ENCODE results near the gene CIZ1.
"Not testable (repeated sequence)": the region's sequence is repeated elsewhere in the genome, so short reads cannot be mapped to it uniquely, and the experiment has no call there.

CIZ1 gene

DNA sequence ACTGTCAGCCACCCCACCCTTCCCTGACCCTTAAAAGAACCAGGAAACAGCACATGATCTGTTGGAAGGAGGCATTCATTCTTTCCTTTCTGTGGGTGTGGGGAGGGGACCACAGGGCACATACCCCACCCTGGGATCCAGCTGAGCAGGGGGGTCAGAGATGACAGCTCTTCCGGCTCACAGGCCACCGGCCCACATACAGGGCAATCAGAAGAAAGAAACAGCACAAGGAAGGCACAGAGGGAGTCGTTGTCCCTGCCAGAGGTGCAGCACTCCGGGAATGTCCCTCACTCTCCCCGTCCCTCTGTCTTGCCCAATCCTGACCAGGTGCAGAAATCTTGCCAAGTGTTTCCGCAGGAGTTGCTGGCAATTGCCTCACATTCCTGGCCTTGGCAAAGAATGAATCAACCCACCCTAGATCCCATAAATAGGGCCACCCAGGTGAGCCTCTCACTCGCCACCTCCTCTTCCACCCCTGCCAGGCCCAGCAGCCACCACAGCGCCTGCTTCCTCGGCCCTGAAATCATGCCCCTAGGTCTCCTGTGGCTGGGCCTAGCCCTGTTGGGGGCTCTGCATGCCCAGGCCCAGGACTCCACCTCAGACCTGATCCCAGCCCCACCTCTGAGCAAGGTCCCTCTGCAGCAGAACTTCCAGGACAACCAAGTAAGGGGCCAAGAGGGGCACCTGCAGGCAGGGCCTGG is 42.2 kb downstream of the CIZ1 start, which contains the start of gene LCN2:
Gene LCN2 (plus strand): TSS at position 453 of the 701 bp plus-strand sequence. CDS start 73 bp downstream, at position 526.
- in situ Hi-C loops (cut with MboI; ENCODE audit: low sequenced_read_pairs), result no loop called here

DNA sequence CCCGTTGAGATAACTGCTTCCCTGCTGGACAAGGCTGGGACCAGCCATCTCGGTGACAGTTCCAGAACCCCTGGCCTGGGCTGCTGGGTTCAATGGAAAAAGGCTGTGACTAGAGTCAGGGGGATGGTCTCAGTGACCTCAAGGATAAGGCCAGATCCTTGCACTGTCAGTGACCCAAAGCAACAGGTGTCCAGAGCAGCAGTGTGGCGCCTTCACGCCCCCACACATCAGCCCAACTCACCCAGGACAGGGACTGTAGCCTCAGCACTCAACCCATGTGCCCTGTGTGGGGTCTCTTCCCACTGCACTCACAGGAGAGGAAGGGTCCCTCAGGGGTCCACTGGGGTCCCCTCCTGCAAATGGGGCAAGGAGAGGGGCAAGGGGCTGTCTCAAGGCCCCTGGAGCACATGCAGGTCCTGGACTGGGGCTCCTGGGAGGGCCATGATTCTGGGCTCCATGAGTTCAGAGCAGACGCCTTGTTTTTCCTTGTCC is 42.8 kb downstream of the CIZ1 start:
- in situ Hi-C loops (cut with MboI; ENCODE audit: low sequenced_read_pairs), result no loop called here

DNA sequence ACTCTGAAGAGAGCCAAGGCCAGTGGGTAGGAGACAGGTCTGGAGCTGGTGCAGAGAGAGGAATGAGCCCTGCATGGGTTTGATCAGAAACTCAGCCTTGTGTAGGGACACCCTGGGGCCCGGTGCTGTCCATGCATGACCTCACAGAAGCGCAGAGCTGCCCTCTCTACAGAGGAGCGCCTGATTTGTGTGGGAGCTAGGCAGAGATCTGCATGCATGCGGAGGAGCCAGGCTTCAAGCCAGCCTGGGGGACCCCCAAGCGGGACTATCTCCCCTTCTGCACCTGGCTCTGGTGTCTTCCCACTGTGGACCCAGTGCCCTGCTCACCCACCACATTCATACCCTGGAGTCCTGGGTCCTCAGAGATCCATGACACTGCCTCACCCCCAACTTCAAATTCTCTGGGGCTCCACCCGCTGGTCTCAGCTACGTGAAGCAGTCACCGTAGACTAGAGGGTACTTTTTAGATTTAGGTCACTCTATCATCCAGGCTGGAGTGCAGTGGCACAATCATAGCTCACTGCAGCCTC is 44.7 kb downstream of the CIZ1 start:
- in situ Hi-C loops (cut with MboI; ENCODE audit: low sequenced_read_pairs), result no loop called here

DNA sequence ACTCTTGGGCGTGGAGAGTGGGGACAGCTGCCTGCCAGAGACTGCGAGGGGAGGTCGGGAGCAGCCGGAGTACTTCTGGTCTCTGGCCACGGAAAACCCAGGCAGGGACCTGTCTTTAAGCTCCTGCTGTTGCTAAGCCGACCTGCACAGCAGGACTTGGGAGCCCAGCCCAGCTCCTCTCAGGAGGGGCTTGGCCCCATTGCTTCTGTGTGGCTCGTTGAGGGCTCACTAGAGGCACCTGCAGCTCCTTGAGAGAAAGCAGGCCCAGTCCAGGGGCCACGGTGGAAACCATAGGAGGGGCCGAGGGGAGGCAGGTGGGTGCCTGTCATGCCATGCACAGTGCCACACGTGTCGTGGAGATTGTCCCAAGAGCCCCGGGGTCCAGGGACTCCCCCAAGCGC is 45.4 kb downstream of the CIZ1 start:
- in situ Hi-C loops (cut with MboI; ENCODE audit: low sequenced_read_pairs), result no loop called here

DNA sequence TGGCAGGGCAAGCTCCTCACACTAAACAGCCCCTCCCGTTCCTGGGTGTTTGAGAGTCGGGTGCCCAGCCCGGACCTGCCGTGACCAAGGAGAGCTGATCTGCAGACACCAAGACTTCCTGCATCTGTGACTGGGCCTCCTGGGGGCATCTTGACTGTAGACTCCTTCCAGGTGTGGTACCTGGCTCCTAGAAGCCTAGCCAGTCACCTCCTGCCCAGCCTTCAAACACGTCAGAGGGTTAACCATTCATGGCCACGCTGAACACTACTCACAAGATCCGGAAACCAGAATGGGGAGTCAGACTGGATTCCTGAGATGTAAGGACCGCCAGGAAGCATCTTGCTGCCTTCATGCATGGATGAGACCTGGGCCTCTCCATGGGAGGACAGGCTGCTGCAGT is 45.8 kb downstream of the CIZ1 start:
- in situ Hi-C loops (cut with MboI; ENCODE audit: low sequenced_read_pairs), result no loop called here

DNA sequence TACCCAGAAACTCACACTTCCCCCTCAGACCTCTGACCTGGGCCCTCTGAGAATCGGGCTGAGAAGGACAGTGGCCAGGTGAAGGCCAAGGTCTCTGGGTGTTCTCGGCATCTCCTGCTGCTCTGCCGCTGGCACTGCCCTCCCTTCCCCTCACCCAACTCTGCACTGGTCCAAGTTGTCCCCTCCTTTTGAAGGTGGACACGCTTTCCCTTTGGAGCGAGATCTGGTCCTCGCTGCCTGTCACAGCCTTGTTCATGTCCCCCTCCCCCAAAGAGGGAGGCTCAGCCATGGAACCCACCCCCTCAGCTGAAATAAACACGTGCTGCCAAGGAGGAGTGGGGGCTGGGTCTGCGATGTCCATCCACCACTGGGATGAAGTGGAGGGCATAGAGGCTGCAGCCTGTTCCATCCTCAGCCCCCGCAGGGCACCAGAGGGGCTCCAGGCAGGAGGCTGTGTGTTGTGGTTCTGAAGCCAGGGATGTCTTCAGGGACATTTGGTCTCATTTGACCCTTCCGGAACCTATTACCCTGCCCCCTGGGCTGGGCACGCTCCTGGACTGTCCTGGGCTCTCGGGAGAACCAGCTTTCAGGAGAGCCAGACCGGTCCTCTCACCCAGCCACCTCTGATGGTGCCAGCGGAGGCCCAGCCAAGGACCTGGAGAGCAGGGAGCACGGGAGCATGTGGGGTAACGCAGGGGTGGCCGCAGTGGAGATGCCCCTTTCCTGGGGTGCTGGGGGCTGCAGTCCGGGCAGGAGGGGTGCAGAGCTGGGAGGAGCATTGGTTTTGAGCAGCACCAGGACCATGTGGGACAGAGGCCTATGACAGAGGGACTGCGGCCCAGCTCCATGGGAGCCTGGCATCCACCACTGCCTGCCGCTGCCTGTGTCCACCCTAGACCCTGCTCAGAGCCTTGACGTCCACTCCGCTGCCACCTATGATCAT is 46.9 kb downstream of the CIZ1 start:
- in situ Hi-C loops (cut with MboI; ENCODE audit: low sequenced_read_pairs), result no loop called here

DNA sequence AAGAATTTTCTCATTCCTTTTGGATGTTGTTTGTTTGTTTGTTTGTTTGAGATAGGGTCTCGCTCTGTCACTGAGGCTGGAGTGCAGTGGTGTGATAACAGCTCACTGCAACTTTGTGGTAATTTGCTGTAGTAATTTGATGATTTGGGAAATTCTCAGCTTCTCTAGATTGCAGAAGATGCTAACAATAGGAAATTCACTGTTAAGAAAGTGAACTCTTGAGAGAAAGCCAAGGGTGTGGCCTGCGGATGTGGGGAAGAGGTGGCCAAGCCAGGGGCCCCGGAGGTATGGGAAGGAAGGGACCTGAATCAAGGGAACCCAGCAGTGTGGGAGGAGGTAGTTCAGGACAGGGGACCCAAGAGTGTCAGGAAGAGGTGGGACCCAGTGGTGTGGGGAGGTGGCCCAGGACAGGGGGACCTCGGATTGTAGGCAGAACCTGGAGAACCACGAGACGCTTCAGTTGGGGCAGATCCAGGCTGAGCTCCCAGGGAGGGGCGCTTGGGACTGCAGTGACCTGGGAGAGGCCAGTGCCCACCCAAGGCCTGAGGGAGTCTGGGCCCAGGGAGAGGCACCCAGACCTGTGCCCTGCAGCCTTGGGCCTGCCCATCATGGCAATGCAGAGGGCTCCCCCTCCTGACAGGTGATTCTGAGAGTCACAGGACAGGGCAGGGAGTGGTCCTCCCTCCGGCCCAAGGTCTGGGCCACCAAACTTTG is 47.7 kb downstream of the CIZ1 start:
- in situ Hi-C loops (cut with MboI; ENCODE audit: low sequenced_read_pairs), result no loop called here

DNA sequence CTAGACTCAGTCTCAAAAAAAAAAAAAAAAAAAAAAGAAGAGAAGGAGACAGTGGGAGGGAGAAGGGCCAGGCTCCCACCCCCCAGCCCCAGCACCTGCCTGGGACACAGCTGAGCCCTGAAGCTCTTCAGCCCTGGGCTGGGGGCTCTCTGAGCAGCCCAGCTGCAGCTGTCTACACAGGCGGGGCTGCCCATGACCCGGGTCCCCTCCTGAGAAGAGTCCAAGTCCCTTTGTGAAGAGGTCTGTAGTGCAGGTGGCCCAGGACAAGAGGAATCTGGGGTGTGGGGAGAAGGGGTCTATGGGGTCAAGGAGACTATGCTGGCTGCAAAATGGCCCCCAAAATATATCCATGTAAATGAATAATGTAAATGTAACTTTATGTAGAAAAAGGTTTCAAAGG is 48.8 kb downstream of the CIZ1 start:
- in situ Hi-C loops (cut with MboI; ENCODE audit: low sequenced_read_pairs), result no loop called here

DNA sequence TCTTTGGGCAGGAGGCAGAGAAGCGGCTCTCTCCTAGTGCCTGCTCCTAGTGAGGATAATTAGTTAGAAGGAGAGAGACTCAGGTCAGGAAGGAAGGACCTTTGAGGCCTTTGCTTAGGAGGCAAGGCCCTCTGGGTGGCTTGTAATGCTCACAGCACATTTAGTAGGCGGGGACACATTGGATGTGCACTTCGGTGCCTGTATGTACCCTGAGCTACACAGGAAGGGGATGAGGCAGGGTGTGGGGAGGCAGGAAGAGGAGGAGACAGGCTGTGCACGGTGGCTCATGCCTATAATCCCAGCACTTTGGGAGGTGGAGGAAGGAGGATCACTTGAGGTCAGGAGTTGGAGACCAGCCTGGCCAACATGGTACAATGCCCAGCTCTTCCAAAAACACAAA is 49.3 kb downstream of the CIZ1 start:
- in situ Hi-C loops (cut with MboI; ENCODE audit: low sequenced_read_pairs), result no loop called here

DNA sequence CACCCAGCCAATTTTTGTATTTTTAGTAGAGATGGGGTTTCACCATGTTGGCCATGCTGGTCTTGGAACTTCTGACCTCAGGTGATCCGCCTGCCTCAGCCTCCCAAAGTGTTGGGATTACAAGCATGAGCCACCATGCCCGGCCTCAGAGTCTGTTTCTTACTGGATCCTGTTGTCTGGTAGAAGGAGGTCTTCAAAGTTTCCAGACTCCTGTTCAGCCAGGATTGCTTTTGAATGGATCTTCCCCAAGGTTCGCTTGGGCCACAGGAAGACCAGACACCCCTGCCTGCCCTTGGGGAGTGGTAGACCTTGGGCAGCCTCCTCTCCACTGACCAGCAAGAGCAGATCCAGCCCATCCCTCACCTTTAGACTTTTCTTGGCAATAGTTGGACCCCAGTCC is 49.8 kb downstream of the CIZ1 start:
- in situ Hi-C loops (cut with MboI; ENCODE audit: low sequenced_read_pairs), result no loop called here

DNA sequence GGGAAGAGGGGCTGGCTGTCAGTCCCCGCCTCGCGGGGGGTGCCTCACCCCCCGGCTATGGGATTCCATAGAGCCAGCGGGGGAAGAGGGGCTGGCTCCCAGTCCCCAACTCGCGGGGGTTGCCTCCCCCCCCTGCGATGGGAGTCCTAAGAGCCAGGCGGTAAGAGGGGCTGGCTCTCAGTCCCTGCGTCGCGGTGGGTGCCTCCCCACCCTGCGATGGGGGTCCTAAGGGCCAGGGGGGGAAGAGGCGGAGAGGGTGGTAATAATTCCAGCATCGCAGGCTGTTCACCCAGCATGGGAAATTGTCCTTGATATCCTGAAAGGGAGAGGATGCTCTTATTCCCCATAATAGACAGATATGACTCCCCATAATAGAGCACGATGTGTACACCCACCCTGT is 51.8 kb downstream of the CIZ1 start:
- in situ Hi-C loops (cut with MboI; ENCODE audit: low sequenced_read_pairs), result no loop called here

DNA sequence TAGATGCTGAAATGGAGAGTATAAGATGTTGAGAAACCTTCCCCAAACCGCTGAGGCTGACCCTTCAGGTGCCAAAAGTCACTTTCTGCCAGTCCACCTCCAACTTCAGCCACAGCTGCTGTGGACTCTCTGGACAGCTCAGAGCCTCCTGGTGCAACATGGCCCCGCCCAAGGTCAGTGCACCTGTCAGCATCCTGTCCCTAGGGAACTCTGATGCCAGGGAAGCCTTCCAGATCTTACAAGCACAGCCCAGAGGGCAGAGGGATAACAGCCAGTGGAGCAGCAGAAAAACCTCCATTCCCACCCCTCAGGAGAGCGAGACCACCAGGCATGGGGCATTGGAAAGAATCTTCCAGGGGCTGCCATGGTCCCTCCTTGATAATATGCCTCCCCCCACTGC is 53.4 kb downstream of the CIZ1 start:
- in situ Hi-C loops (cut with MboI; ENCODE audit: low sequenced_read_pairs), result no loop called here

DNA sequence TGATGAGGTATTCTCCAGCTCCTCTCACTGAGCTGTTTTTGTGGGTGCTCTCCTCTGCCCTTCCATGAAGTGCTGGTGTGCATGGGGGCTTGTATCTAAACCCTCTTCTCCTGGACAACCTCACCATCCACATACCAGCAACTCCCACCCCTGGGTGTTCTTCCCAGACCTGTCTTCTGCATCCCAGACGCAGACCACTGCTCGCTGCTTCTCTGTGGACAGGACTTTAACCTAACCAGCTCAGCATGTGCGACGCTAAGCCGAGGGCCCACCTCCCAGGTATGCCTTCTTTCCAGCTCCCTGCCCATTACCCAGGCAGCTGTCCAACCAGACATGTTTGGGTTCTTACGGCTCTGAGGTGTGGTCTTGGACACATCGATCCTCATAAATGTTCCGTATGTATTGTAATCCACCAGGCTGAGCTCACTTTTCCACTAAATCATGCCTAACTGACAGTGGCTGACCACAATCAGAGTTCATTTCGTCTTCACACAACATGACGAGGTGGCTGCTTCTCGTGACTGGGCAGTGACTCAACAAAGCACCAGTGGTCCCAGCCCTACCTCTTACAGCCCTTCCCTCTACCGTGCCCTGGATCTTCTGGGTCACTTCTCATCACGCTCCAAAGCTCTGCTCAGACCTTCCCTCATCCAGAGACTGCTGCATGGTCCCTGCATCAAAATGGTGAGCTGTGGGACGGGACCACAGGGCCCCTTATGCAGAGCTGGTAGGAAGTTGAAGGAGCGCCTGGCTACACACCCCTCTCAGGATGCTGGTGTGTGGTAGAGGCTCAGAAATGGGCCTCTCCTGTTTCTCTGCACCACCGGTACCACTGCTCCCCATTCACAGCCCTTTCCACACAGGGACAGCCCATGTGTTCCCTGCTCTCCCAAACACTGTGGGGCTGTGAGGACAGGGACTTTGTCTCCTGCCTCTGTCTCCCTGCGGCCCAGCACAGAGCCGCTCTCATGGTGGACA is 54.3 kb downstream of the CIZ1 start:
- in situ Hi-C loops (cut with MboI; ENCODE audit: low sequenced_read_pairs), result no loop called here

DNA sequence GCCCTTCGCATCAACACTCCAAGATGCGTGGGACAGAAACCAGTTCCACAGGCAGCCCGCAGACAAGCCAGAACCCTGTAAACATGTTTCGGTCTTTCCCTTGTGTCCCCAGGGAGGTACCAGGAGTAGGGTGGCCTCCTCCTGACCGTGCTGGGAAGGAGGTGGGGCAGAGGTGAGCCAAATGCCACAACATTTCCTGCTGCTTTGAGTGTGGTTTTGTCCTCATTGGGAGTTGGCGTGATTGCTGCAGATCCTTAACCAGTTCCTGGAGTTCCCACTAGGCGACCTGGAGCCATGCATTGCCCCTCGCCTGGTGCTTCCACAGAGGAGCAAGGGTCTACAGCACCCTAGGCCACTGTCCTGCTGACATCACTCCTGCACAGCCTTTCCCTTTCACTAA is 55.8 kb downstream of the CIZ1 start:
- in situ Hi-C loops (cut with MboI; ENCODE audit: low sequenced_read_pairs), result not testable (repeated sequence)

DNA sequence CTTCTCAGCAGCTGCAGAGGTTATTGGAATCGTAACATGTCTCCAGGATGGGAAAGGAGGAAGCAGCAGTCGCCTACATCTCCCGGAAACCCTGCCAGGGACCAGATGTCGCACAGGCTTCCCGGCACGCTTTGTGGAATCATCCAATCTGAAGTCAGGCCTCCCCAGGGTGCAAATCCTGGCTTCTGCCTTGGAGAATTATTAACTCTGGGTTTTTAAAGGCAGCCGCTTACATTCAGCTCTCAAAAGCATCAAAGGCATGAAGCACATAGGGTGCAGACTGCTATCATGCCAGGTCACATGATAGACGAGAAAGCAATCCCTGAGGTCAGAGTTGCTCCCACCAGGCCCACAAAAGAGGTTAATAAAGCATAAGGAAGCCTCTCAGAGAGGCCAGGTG is 59.2 kb downstream of the CIZ1 start:
- in situ Hi-C loops (cut with MboI; ENCODE audit: low sequenced_read_pairs), result not testable (repeated sequence)

DNA sequence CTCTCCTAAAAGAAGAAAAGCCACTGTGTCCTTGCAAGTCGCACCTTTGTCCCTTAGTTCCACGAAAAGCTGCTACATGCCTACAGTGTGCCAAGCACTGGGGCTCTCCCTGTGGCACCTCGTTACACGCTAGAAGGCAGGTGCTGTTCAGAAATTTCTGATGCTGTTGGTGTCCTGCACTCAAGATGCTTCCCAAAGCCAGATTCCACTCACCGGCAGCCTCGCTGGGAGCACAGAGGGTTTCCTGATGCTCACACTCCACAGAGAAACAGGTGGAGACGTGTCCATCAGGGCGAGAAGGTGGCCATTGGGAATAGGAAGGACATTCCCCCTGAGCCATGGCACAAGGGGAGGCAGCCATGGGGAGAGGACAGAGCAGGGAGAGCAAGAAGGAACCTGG is 60.0 kb downstream of the CIZ1 start:
- in situ Hi-C loops (cut with MboI; ENCODE audit: low sequenced_read_pairs), result not testable (repeated sequence)

DNA sequence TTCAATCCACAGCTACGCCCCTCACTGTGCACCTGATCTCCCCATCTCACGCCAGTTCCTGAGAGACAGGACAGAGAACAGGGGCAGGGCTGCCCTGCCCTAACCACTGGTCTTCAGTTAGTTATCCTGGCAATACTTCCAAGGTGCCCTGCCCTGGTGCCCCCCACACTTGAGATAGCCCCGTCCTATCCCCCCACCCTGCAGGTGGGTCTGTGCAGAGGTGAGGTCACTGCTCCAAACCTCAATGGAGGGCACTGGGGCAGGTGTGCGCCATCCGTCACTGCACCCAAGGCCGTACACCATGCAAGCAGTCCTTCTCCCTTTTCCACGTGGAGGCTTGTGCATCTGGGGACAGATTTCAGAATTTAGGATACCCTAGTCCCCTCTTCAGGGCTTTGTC is 60.7 kb downstream of the CIZ1 start:
- in situ Hi-C loops (cut with MboI; ENCODE audit: low sequenced_read_pairs), result not testable (repeated sequence)

DNA sequence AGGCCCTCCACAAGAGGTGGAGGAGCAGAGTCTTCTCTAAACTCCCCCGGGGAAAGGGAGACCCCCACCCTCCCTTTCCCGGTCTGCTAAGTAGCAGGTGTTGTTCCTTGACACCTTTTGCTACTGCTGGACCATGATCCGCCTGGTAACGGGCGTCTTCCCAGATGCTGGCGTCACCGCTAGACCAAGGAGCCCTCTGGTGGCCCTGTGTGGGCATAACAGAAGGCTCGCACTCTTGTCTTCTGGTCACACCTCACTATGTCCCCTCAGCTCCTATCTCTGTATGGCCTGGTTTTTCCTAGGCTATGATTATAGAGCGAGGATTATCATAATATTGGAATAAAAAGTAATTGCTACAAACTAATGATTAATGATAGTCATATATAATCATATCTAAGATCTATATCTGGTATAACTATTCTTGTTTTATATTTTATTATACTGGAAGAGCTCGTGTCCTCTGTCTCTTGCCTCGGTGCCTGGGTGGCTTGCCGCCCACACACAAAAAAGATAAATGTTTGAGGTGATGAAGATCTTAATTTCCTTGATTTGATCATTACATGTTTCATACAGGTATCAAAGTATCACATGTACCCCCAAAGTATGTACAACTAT is 61.3 kb downstream of the CIZ1 start:
- in situ Hi-C loops (cut with MboI; ENCODE audit: low sequenced_read_pairs), result not testable (repeated sequence)

DNA sequence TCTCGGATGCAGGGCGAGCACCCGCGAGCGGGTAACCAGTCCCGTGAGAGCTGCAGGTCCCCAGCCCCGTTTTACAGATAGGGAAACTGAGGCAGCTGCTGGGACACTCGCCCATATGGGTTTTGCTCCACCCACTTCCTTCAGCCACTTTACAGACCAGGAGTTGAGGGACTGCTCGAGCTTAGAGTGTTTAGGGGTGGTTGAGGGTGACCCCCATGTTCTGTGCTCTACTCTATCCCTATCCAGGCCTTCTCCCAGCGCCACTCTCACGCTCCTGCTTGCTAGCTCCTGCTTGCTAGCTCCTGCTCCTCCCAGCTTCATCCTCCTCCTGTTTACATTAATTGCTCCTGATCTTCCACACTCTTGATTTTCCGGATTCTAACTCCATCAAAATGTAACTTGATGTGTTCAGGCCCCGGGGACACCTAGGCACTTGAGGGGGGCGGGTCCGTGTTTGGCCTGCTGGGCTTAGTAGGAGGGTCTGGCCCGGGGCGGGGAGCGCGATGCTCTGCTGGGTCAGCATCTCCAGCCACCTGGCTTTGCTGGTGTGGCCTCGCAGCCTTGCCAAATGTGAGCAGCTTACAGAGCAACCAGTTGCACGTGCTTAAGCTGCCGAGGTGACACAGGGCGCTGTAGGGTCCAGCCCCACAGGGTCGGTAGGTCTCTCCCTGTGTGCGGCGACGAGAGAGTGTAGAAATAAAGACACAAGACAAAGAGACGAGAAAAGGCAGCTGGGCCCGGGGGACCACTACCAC is 62.4 kb downstream of the CIZ1 start:
- in situ Hi-C loops (cut with MboI; ENCODE audit: low sequenced_read_pairs), result no loop called here
